Measurements from ENCODE around the gene ESRRB. TPM values are rescaled to one million over a fixed set of nuclear protein-coding genes. Genes with fewer than 3 reads are reported as not detected.

The ESRRB gene
- total RNA-seq, 2 donors from 2014 or later, result 0.10 to 0.21 TPM

DNA sequence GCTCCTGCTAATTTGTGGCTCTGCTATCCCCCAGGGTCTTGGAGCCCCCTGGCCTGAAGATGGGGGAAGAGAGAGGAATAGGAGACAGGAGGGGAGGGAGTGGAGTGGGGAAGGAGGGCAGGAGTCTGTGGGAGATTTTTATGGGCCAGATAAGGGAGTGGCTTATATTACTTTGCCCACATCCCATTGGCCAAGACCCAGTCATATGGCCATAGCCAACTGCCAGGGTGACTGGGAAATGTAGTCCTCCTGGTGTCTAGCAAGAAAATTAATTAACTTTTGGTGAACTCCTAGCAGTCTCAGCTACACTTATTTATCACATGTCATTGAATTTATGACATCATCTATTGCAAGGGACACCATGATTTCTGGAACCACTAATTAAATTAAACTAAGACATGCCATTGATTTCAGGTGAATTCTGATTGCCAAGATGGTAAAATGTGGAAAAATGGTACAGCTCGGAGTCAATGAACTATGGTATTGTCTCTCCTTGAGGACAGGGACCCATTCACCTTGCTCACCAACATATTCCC, 50.3 kb downstream of the ESRRB start:
- no peak overlapping the region for H3K9ac ChIP-seq (ENCODE audit: low read depth in 2 of 2, low read length in 2 of 2)
- no peaks in the 10 kb centered on the region for H3K4me1 ChIP-seq
- H3K36me3 ChIP-seq, result no peaks in the 10 kb centered on the region
- H3K9me3 ChIP-seq, result no peaks in the 10 kb centered on the region
- no peaks in the 10 kb centered on the region for H3K27me3 ChIP-seq
- no peak for DNase-seq
- no peak overlapping the region for H3K4me3 ChIP-seq
- TF ChIP-seq, protein P1, sequence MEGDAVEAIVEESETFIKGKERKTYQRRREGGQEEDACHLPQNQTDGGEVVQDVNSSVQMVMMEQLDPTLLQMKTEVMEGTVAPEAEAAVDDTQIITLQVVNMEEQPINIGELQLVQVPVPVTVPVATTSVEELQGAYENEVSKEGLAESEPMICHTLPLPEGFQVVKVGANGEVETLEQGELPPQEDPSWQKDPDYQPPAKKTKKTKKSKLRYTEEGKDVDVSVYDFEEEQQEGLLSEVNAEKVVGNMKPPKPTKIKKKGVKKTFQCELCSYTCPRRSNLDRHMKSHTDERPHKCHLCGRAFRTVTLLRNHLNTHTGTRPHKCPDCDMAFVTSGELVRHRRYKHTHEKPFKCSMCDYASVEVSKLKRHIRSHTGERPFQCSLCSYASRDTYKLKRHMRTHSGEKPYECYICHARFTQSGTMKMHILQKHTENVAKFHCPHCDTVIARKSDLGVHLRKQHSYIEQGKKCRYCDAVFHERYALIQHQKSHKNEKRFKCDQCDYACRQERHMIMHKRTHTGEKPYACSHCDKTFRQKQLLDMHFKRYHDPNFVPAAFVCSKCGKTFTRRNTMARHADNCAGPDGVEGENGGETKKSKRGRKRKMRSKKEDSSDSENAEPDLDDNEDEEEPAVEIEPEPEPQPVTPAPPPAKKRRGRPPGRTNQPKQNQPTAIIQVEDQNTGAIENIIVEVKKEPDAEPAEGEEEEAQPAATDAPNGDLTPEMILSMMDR (IDR thresholded peaks at IDR 0.05), result no peak
- intact Hi-C loops (cut with DNase I), result no loop called here
- H3K27ac ChIP-seq, result no peak overlapping the region

DNA sequence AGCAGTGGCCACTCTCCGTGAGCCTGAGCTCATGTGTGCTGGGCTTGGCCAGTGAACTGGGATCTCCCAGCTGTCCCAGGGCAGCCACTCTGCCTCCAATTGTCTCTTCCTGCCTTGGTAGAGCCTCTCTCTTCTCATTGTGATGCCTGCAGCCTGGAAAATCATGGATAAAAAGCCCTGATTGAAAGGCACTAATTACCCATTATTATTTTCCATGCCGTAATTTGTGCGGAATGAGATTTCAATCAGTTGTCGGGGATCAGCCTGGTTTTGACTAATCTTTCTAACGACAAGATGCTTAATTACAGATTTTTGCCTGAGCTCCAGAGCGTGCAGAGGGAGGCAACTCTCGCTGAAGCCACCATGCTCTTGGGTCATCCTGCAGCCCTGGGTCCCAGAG, 52.7 kb downstream of the ESRRB start:
- Histone ChIP-seq H3K4me3 (no peak overlapping the region), H3K9ac (ENCODE audit: low read depth in 2 of 2, low read length in 2 of 2) (no peak overlapping the region), H3K4me1 (no peaks in the 10 kb centered on the region), H3K27me3 (no peaks in the 10 kb centered on the region), H3K27ac (no peak overlapping the region), H3K9me3 (no peaks in the 10 kb centered on the region), H3K36me3 (no peaks in the 10 kb centered on the region)
- TF ChIP-seq, protein P1 (IDR thresholded peaks at IDR 0.05), result no peak
- no peak for DNase-seq
- intact Hi-C loops (cut with DNase I), result no loop called here

DNA sequence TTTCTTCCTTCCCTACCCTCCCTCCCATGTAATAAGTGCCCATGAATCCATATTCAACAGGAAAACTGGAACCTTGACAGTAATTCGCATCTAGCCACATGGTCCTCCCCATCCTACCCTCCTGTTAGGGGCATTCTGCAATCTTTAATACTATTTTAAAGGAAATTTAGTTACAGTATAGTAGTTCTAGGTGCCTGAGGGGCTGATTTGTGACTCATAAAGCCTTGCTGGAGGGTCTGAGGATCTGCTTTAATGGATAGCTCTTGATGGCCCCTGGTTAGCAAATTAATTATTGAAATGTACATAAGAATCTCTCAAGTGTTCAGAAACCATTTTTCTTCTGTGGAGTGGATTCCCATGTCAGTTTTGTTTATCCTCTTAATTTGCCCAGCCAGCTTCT, 54.1 kb downstream of the ESRRB start:
- no peak for DNase-seq
- no peak overlapping the region for H3K9ac ChIP-seq (ENCODE audit: low read depth in 2 of 2, low read length in 2 of 2)
- no peaks in the 10 kb centered on the region for H3K4me1 ChIP-seq
- H3K9me3 ChIP-seq, result no peaks in the 10 kb centered on the region
- no peaks in the 10 kb centered on the region for H3K36me3 ChIP-seq
- H3K4me3 ChIP-seq, result no peak overlapping the region
- intact Hi-C loops (cut with DNase I), result no loop called here
- TF ChIP-seq, protein P1 (IDR thresholded peaks at IDR 0.05), result no peak
- H3K27ac ChIP-seq, result no peak overlapping the region
- no peaks in the 10 kb centered on the region for H3K27me3 ChIP-seq

DNA sequence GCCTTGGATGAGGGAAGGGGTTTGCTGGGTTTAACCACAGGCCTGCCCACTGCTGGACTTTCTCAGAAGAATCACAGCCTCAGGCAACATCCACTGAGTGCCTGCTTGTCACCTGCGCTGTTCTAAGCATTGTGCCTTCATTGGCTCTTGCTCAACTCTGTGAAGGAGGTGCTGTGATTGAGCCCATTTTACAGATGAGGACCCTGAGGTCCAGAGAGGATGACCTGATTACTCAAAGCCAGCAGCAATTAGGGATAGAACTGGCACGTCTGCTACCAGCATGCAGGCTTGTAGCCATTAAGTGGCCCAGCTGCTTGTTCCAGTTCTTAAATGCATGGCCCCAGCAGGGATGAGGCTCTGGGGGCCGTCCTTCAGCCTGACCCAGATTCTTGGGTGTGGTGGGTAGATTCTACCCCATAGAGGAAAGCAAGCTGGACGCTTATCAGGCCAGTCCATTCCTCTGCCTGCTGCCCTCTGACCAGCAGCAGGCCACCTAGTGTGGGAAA, 54.6 kb downstream of the ESRRB start:
- no peak for DNase-seq
- Histone ChIP-seq H3K27ac (no peak overlapping the region), H3K4me1 (no peaks in the 10 kb centered on the region), H3K36me3 (no peaks in the 10 kb centered on the region), H3K4me3 (no peak overlapping the region), H3K27me3 (no peaks in the 10 kb centered on the region), H3K9me3 (no peaks in the 10 kb centered on the region), H3K9ac (ENCODE audit: low read depth in 2 of 2, low read length in 2 of 2) (no peak overlapping the region)
- intact Hi-C loops (cut with DNase I), result no loop called here
- TF ChIP-seq, protein P1 (IDR thresholded peaks at IDR 0.05), result no peak

DNA sequence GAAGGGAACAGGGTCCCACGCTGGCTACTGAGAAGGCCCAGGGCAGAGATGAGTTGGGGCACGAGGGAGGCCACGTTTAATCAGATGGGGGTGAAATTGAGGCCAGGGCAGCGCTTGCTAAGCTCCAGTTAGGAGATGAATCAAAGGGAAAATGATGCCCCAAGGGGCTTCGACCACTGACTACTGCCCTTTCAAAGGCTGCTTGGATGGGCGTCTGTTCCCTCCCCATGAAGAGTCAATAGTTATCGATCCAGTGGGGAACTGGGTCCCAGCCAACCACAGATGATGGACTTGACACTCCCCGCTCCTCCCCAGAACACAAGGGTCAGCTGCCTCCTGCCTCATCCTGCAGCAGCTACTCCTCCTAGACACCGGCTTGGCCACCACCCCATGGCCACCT, 55.6 kb downstream of the ESRRB start:
- no peak for DNase-seq
- H3K27me3 ChIP-seq, result no peaks in the 10 kb centered on the region
- H3K4me1 ChIP-seq, result no peaks in the 10 kb centered on the region
- intact Hi-C loops (cut with DNase I), result no loop called here
- no peaks in the 10 kb centered on the region for H3K9me3 ChIP-seq
- no peak overlapping the region for H3K9ac ChIP-seq (ENCODE audit: low read depth in 2 of 2, low read length in 2 of 2)
- H3K36me3 ChIP-seq, result no peaks in the 10 kb centered on the region
- TF ChIP-seq, protein P1 (IDR thresholded peaks at IDR 0.05), result no peak
- no peak overlapping the region for H3K4me3 ChIP-seq
- H3K27ac ChIP-seq, result no peak overlapping the region

All from colonic mucosa (tissue), 4 donors.